Tibial nerve (tissue), 4 donors: ENCODE data around the gene TBX15. TPM values are rescaled to one million over a fixed set of nuclear protein-coding genes. Genes with fewer than 3 reads are reported as not detected.

Experiments used
- DNase-seq, 2 donors: peaks; one replicate each; pipeline ENCODE4 v3.0.0-alpha.2; 2019; ENCODE audit warnings: low spot score in 2 of 2
- H3K27ac ChIP-seq, 4 donors: fragments of 200-600 bp; sonication (generic) in 3 of 4; one replicate each; pipeline ENCODE4 v1.5.1; 2017 to 2019; ENCODE audit warnings: mild to moderate bottlenecking in 1 of 4
- H3K27me3 ChIP-seq, 2 donors: fragments of 200-600 bp; sonication (generic) in 1 of 2; one replicate each; pipeline versions ENCODE4 v1.5.1 to v1.6.0; 2017 to 2019
- H3K36me3 ChIP-seq, 3 donors: fragments of 200-600 bp; sonication (generic); one replicate each; pipeline ENCODE4 v1.5.1; 2018 to 2019
- H3K4me1 ChIP-seq, 4 donors: fragments of 200-600 bp; sonication (generic) in 3 of 4; one replicate each; pipeline ENCODE4 v1.5.1; 2017 to 2019
- H3K4me3 ChIP-seq, 4 donors: fragments of 200-600 bp; sonication (generic) in 3 of 4; one replicate each; pipeline ENCODE4 v1.5.1; 2017 to 2019; ENCODE audit warnings: mild to moderate bottlenecking in 1 of 4, moderate library complexity in 1 of 4
- H3K9me3 ChIP-seq, 4 donors: fragments of 200-600 bp; sonication (generic) in 3 of 4; one replicate each; pipeline ENCODE4 v1.5.1; 2017 to 2019
- EP300 ChIP-seq, 2 donors: sonication (generic); formaldehyde crosslinking; IDR thresholded peaks; one replicate each; pipeline ENCODE4 v1.6.1; 2017; ENCODE audit warnings: antibody characterized with exemption in 2 of 2, mild to moderate bottlenecking in 1 of 2
- POLR2A ChIP-seq, 2 donors: fragments of 450-650 bp; IDR thresholded peaks; one replicate each; pipeline ENCODE4 v1.6.1; 2017; ENCODE audit warnings: antibody characterized with exemption in 2 of 2, mild to moderate bottlenecking in 2 of 2, moderate library complexity in 2 of 2
- WGBS, 2 donors: methylation state at CpG; one replicate each; pipeline ENCODE4 v1.1.5; 2018; 5-methylcytosine and 5-hydroxymethylcytosine counted together
- total RNA-seq, 4 donors: library from RNA; depleted of rRNA; stranded (reverse); fragments of >200 nt; gene quantifications; one replicate each; pipeline ENCODE4 v1.1.0, GENCODE V29; 2016
- TF ChIP-seq, protein P1 (sequence below), 5 experiments: fragments of 200-600 bp in 3 of 5; fragments of 450-650 bp in 2 of 5; sonication (generic) in 3 of 5; IDR thresholded peaks; one replicate each; pipeline ENCODE4 v1.5.1; 2016 to 2019; ENCODE audit warnings: antibody characterized with exemption in 5 of 5, mild to moderate bottlenecking in 3 of 5, moderate library complexity in 2 of 5

The TBX15 gene
- total RNA-seq, 4 donors from 2014 or later: 38.7 to 57.0 (median 48.2) TPM

DNA sequence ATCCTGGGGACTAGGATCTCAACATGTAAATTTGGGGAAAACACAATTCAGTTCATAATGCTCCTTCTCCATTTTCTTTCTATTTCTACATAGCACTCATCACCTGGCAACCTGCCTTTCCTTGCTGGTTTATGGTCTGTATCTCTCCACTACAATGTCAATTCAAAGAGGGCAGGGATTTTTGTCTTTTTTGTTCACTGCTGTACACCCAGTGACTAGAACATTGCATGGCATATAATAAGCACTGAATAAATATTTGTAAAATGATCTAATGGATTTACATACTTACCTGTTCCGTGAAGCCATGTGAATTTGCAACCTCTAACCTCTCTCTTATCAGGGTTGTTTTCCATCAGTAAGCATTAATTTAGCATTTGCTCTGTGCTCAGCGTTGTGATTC is 27.4 kb upstream of the TBX15 start:
- no peaks in the 10 kb centered on the region for H3K27me3 ChIP-seq
- 91 to 95% methylated on average over 2 of the region's 2 CpGs for WGBS, 2 donors
- no peaks in the 10 kb centered on the region for H3K9me3 ChIP-seq
- TF ChIP-seq, protein P1, sequence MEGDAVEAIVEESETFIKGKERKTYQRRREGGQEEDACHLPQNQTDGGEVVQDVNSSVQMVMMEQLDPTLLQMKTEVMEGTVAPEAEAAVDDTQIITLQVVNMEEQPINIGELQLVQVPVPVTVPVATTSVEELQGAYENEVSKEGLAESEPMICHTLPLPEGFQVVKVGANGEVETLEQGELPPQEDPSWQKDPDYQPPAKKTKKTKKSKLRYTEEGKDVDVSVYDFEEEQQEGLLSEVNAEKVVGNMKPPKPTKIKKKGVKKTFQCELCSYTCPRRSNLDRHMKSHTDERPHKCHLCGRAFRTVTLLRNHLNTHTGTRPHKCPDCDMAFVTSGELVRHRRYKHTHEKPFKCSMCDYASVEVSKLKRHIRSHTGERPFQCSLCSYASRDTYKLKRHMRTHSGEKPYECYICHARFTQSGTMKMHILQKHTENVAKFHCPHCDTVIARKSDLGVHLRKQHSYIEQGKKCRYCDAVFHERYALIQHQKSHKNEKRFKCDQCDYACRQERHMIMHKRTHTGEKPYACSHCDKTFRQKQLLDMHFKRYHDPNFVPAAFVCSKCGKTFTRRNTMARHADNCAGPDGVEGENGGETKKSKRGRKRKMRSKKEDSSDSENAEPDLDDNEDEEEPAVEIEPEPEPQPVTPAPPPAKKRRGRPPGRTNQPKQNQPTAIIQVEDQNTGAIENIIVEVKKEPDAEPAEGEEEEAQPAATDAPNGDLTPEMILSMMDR (IDR thresholded peaks at IDR 0.05): no peak
- no peak for TF ChIP-seq POLR2A (IDR thresholded peaks at IDR 0.05)
- TF ChIP-seq EP300 (IDR thresholded peaks at IDR 0.05): no peak
- H3K4me1 ChIP-seq: no peaks in the 10 kb centered on the region
- no peak overlapping the region for H3K4me3 ChIP-seq
- H3K27ac ChIP-seq: no peak overlapping the region
- DNase-seq: no peak
- peaks cover 0 to 22% (median 0%) of the 10 kb centered on the region in 3 donors for H3K36me3 ChIP-seq

DNA sequence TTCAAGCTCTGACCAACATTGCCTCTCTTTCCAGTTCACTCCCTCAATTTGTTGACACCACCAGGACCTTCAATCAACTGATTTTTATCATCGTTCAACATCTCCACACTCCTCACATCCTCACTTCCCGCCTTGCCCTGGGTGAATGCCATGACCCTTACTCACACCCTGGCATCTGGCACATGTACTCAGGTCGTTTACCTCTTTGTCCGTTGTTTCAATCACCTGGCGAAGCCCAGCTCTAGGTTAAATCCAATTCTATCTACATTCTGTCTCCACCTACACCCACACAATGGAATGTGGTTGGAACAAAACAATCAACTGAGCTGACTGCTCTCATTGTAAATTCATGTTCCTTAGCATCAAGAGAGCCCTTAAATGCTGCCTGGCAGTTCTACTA is 24.2 kb upstream of the TBX15 start:
- TF ChIP-seq POLR2A (IDR thresholded peaks at IDR 0.05) (no peak), EP300 (IDR thresholded peaks at IDR 0.05) (no peak)
- TF ChIP-seq, protein P1 (IDR thresholded peaks at IDR 0.05): no peak
- Histone ChIP-seq H3K27ac (no peak overlapping the region), H3K9me3 (no peaks in the 10 kb centered on the region), H3K4me3 (no peak overlapping the region), H3K36me3 (no peaks in the 10 kb centered on the region), H3K4me1 (peaks cover 5 to 22% (median 6%) of the 10 kb centered on the region in 4 donors), H3K27me3 (peaks cover 0 to 12% of the 10 kb centered on the region in 2 donors)
- no peak for DNase-seq
- WGBS, 2 donors: 66 to 90% methylated on average over 5 of the region's 5 CpGs

DNA sequence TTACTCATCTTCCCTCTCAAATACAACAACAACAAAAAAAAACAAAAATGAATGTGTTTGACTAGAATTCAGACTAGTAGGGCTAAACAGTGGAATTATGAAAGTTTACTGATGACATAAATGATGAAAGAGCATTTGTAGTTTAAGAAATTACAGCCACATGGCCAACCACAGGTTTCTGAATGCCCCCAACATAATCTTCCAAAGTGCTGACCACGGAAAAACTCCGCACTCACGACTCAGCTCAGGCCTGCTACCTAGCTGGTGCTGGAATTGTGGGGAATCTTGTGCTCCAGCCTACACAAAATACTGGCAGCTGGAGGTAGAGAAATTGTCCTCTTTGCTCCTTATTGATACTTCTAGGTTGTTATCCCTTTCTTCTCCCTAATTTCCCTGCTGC is 23.6 kb upstream of the TBX15 start:
- Histone ChIP-seq H3K4me1 (peaks cover 5 to 29% (median 6%) of the 10 kb centered on the region in 4 donors), H3K27ac (no peak overlapping the region), H3K36me3 (no peaks in the 10 kb centered on the region), H3K4me3 (no peak overlapping the region), H3K27me3 (peaks cover 0 to 19% of the 10 kb centered on the region in 2 donors), H3K9me3 (peaks cover 0 to 5% (median 0%) of the 10 kb centered on the region in 4 donors)
- no peak for DNase-seq
- no peak for TF ChIP-seq POLR2A (IDR thresholded peaks at IDR 0.05)
- TF ChIP-seq EP300 (IDR thresholded peaks at IDR 0.05): no peak
- TF ChIP-seq, protein P1 (IDR thresholded peaks at IDR 0.05): no peak
- 88 to 91% methylated on average over 3 of the region's 3 CpGs for WGBS, 2 donors

DNA sequence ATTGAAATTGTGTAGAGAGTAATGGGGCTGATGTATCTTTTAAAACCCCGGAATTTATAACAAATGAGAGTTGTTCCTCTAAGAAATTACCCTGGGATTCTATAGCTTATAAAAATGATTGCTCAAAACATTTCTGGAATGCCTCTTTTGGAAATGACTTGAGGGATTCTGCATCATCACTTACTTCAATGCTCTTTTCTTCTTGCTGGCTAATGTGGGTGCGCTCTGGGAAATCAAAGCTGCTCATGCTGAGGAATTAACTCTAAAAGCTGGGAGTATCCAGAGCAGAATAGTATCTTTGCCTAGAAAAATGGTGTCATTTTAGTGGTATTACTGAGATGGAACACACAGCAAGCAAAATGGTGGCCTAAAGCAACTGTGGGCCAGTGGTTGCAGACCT is 23.0 kb upstream of the TBX15 start:
- Histone ChIP-seq H3K27me3 (peaks cover 0 to 25% of the 10 kb centered on the region in 2 donors), H3K36me3 (no peaks in the 10 kb centered on the region), H3K4me1 (peaks cover 5 to 34% (median 6%) of the 10 kb centered on the region in 4 donors), H3K4me3 (no peak overlapping the region), H3K27ac (no peak overlapping the region), H3K9me3 (peaks cover 0 to 11% (median 0%) of the 10 kb centered on the region in 4 donors)
- TF ChIP-seq, protein P1 (IDR thresholded peaks at IDR 0.05): no peak
- TF ChIP-seq POLR2A (IDR thresholded peaks at IDR 0.05): no peak
- TF ChIP-seq EP300 (IDR thresholded peaks at IDR 0.05): no peak
- DNase-seq: no peak
- 66% methylated on average over 2 of the region's 2 CpGs for WGBS, 2 donors

DNA sequence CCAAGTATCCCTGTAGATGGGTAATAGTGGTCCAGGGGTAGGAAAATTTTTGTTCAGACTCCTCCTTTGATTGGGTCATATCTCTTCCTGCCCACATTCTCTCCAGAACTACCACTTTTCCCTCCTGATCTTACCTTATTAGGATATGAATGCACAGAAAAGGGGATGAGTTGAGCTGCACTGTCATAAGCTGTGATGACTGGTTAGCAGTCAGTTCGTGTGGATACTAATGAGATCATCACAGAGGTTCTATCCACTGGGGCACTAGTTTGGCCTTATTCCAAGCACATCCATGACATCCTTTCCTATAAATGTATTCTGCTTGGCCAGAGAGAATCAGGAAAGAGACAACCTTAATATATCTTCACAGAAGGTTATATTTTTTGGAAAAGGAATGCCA is 22.1 kb upstream of the TBX15 start:
- DNase-seq: no peak
- no peaks in the 10 kb centered on the region for H3K36me3 ChIP-seq
- peaks cover 5 to 34% (median 6%) of the 10 kb centered on the region in 4 donors for H3K4me1 ChIP-seq
- no peak overlapping the region for H3K27ac ChIP-seq
- H3K9me3 ChIP-seq: peaks cover 0 to 15% (median 0%) of the 10 kb centered on the region in 4 donors
- TF ChIP-seq POLR2A (IDR thresholded peaks at IDR 0.05): no peak
- TF ChIP-seq EP300 (IDR thresholded peaks at IDR 0.05): no peak
- TF ChIP-seq, protein P1 (IDR thresholded peaks at IDR 0.05): no peak
- H3K4me3 ChIP-seq: no peak overlapping the region
- H3K27me3 ChIP-seq: peaks cover 0 to 34% of the 10 kb centered on the region in 2 donors
- WGBS, 2 donors: 59 to 63% methylated on average over 1 of the region's 1 CpG
